Right hindlimb (tissue), 1 donor: Measurements from ENCODE around the gene NBEAL1.
"Not testable (repeated sequence)": the region's sequence is repeated elsewhere in the genome, so short reads cannot be mapped to it uniquely, and the experiment has no call there.

ENCODE experiments used
- DNase-seq: peaks from one replicate; pipeline ENCODE4 v3.0.0-alpha.2; 2018

The NBEAL1 gene

GRCh38 chr2:203122317-203122986, 107.8 kb downstream of the NBEAL1 start:
- DNase-seq = no peak

- DNase-seq = no peak
Observed at GRCh38 chr2:203126996-203127395, 112.3 kb downstream of the NBEAL1 start.

DNA sequence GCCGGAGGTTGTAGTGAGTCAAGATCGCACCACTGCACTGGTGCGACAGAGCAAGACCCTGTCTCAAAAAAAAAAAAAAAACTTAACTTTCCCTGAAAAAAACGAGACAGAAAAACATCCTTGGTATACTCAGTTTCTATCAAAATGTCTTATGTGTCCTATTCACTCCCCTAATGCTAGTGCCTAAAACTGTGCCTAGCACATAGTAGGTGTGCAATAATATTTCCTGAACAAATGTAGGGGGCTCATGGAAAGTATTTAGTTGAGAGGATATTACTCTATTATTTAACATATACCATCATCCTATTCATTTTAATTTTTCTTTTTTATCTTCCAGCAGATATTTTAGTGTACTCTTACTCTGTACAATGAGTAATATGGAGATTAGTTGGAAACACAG, 120.4 kb downstream of the NBEAL1 start:
- no peak for DNase-seq

GRCh38 chr2:203143391-203143790, 128.7 kb downstream of the NBEAL1 start:
- DNase-seq = no peak

DNA sequence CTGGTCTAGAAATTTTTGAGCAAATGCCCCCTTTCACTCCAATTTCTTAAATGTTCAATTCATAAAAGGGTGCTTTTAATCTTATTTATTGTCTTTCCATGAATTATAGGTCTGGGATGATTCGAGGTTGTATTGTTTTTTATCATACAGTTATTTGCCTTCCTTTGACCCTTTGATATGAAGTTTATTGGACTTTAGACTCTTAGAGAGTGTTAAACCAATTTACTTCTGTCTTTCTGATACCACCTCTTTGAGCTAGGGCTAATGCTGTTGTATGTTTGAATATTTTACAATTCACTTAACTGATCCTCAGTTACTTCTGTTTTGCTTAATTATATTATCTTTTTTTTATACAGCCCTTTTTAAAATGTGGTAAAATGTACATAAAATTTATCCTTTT, 134.5 kb downstream of the NBEAL1 start:
- DNase-seq = no peak

GRCh38 chr2:203155406-203155805, 140.7 kb downstream of the NBEAL1 start:
- DNase-seq = no peak

GRCh38 chr2:203162722-203163121, 148.0 kb downstream of the NBEAL1 start:
- DNase-seq = not testable (repeated sequence)

DNA sequence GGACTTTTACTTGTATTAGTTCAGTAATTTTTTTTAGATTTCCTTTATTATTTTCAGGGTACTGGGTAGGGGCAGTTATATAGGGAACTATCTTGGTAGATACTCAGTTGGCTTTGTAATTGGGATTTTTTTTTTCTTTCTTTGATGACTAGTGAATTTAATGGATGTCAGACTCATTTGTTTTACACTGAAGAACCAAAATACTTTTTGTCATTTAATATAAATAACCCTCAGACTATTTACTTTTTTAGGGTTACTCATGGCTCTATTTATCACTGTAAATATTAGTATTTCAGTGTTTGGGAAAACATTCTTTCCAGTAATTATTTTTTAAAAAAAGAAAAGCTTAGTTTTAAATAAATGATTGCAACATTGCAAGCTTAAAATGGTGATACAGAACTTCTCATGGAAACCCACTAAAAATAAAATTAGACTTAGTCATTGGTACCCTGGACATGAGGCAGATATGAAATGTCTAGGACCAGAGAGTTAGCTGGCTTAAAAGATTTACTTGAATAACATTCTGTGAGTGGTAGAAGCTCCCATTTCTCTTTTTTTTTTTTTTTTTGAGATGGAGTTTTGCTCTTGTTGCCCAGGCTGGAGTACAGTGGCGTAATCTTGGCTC, 149.7 kb downstream of the NBEAL1 start:
- DNase-seq = no peak

DNA sequence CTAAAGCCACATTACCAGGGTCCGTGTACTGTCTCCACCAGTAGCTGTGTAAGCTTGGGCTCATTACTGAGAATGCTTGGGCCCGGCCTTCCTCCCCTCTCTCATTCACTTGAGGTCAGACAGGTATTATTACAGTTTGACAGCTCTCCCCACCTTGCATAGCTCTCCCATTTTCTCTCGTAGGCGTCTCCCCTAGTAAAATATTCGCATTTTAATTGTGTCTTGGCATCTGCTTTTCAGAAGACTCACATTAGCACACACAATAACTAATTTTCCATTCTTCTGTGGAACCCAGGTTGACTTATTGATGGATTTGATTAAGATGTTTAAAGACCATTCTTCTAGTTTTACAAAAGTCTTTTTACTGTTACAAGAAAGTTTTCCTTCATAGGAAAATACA, 153.1 kb downstream of the NBEAL1 start:
- no peak for DNase-seq

GRCh38 chr2:203170502-203170901, 155.8 kb downstream of the NBEAL1 start:
- no peak for DNase-seq

- no peak for DNase-seq
Observed at GRCh38 chr2:203175371-203175770, 160.7 kb downstream of the NBEAL1 start.

- DNase-seq = no peak
Observed at GRCh38 chr2:203177361-203177760, 162.7 kb downstream of the NBEAL1 start.

DNA sequence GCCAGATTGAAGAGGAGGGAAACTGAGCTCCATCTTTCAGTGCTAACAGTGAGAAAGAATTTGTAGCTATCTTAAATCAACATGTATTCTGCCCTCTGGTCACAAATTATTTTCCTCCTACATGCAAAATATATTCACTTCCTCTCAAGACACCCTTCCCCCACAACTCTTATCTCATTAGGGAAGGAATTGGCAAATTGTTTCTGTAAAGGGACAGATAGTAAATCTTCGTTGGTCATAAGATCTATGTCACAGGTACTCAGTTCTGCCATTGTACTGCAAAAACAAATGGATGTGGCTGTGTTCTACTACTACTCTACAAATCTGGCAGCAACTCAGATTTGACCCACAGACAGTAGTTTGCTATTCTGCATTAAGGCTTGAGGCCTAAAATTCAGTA, 171.2 kb downstream of the NBEAL1 start:
- DNase-seq = no peak

GRCh38 chr2:203190547-203190946, 175.9 kb downstream of the NBEAL1 start:
- not testable (repeated sequence) for DNase-seq

GRCh38 chr2:203191026-203191425, 176.4 kb downstream of the NBEAL1 start:
- DNase-seq = not testable (repeated sequence)

DNA sequence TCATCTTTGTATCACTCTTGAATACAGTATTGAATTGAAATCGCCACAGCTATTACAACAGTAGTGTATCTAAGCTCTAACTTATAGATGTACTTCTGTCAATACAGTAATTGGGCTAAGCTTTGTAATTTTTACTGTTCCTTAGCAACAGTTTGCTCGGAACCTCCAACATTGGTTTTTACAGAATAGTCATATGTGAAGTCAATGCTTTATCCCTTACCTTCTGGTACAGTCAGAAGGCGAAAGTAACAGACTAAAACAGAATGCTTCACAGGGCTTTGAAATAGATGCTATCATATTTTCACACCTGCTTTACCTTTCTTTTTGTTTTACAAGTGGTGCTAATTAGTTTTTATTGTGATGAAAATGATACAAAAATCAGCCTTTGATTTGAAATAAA, 177.3 kb downstream of the NBEAL1 start:
- no peak for DNase-seq

DNA sequence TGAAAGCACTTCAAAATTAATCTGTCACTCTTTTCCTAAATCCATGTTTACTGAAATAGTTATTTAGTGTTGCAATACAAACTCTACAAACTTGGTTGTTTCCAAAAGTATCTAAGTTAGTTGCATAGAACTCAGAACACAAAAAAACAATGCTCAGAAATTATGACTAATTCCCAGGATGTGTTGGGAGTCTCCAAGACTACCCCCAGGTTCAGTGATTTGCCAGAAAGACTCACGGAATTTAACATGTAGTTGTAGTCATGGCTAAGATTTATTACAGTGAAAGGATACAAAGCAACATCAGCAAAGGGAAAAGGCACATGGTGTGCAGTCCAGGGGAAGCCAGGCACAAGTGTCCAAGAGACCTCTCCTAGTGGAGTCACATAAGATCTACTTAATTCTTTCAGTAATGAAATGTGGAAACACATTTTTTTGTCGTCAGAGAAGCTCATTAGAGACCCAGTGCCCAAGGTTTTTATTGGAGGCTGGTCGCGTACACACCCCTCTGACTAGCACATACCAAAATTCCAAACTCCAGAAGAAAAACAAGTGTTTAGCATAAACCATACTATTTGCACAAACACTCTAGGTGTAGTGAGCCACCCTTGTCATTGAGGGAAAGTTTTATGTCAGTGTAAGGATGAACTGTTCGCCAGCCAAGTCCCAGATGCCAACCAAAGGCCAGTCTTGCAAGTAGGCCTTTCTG, 180.8 kb downstream of the NBEAL1 start:
- no peak for DNase-seq

DNA sequence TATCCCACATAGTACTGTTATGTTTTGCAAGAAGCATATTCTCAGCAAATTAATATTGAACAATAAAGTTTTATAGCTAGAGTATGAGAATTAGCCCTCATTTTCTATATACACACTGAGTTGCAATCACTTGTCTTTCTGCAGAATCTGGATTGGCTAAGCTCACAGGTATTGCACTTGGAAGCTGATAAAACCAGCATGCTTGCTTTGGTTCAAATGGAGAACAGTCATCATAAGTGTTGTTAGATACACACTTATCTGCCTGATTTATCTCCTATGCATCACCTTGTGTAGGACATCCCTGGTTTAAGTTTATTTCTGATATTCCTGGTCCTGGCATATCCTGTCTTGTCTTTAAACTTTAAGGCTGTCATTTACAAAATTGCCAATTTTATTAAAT, 186.2 kb downstream of the NBEAL1 start:
- no peak for DNase-seq

- no peak for DNase-seq
Observed at GRCh38 chr2:203201426-203201825, 186.8 kb downstream of the NBEAL1 start.

DNA sequence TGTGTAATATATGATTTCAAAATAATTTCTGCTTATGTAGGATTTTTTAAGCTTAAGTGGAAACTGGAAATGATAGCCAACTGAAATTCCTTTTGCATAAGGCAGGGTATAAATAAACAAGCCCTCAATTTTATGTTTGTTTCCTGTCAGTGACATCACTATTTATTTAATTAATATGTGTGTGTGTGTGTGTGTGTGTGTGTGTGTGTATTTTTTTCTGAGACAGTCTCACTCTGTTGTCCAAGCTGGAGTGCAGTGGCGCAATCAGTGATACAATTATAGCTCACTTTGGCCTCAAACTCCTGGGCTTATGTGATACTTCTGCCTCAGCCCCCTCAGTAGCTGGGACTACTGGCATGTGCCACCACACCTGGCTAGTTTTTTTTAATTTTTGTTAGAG, 194.9 kb downstream of the NBEAL1 start:
- no peak for DNase-seq

DNA sequence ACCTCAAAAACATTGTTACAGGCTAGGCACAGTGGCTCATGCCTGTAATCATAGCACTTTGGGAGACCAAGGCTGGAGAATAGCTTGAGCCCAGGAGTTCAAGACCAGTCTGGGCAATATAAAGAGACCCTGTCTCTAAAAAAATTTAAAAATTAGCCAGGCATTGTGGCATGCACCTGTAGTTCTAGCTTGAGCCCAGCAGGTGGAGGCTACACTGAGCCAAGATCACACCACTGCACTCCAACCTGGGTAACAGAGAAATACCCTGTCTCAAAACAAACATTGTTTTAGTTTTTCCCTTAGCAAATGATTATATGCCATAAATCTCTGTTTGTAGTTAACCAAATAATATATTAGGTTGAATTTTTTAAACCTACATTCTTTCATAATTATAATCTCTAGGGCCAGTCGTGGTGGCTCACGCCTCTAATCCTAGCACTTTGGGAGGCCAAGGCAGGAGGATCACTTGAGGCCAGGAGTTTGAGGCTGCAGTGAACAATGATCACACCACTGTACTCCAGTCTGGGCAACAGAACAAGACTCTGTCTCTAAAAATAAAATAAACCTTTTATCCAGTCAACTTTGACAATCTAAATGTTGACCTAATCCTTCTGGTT, 210.9 kb downstream of the NBEAL1 start:
- no peak for DNase-seq

DNA sequence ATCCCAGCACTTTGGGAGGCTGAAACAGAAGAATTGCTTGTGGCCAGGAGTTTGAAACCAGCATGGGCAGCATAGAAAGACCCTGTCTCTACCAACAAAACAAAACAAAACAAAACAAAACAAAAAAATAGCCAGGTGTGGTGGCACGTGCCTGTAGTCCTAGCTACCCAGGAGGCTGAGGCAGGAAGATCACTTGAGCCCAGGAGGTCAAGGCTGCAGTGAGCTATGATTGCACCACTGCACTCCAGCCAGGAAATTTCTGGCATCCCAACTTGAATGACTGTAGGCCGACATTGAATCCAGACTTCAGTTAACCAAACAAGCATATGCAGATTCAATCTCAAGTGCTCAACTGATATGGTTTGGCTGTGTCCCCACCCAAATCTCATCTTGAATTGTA, 215.0 kb downstream of the NBEAL1 start:
- DNase-seq = not testable (repeated sequence)

- no peak for DNase-seq
Observed at GRCh38 chr2:203237346-203238238, 222.9 kb downstream of the NBEAL1 start.
